ENCODE data around the gene CLEC4G.
A peak's percentile ranks its signal among the peaks of the same experiment; 100 is the strongest.
"Not testable (repeated sequence)": the region's sequence is repeated elsewhere in the genome, so short reads cannot be mapped to it uniquely, and the experiment has no call there.

CLEC4G gene, protein sequence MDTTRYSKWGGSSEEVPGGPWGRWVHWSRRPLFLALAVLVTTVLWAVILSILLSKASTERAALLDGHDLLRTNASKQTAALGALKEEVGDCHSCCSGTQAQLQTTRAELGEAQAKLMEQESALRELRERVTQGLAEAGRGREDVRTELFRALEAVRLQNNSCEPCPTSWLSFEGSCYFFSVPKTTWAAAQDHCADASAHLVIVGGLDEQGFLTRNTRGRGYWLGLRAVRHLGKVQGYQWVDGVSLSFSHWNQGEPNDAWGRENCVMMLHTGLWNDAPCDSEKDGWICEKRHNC

DNA sequence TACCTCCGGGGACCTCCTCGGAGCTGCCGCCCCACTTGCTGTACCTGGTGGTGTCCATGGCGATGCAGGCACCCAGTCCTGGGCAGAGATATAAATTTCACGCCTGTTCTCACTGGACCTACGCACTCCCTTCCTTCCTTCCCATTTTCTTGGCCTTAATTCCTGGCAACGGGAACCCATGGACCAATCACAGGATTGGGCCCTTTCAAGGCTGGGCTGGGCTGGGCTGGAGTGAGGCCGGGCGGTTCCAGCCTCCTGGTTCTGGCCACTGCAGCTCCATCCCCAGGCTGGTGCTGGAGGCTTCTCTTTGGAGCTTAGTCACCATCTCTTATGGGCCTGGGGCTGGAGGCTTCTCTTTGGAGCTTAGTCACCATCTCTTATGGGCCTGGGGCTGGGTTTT is at the start of gene CLEC4G:
Gene CLEC4G, minus strand, starts transcription at position 66 of the 400 bp plus-strand sequence. Its CDS starts 8 bp downstream, at position 58.
- DNase-seq (ENCODE audit: low read depth in 2 of 2) = no peak

DNA sequence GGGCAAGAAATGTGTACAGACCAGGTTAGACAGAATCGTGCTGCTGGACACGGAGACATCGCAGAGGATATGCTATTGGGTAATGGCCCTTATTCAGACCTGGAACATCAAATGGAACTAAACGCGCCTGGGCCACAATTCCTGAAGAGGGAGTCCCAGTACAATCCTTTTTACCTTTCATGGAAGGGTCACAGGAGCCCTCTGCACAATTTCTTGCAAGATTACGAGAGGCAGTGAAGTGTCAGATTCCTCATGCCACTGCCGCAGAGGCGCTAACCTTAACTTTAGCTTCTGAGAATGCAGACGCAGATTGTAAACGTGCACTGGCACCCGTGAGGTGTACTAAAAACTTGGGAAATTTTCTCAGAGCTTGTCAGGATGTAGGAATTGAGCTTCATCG is 49.2 kb upstream of the CLEC4G start:
- no peak for DNase-seq (ENCODE audit: low read depth in 2 of 2)

DNA sequence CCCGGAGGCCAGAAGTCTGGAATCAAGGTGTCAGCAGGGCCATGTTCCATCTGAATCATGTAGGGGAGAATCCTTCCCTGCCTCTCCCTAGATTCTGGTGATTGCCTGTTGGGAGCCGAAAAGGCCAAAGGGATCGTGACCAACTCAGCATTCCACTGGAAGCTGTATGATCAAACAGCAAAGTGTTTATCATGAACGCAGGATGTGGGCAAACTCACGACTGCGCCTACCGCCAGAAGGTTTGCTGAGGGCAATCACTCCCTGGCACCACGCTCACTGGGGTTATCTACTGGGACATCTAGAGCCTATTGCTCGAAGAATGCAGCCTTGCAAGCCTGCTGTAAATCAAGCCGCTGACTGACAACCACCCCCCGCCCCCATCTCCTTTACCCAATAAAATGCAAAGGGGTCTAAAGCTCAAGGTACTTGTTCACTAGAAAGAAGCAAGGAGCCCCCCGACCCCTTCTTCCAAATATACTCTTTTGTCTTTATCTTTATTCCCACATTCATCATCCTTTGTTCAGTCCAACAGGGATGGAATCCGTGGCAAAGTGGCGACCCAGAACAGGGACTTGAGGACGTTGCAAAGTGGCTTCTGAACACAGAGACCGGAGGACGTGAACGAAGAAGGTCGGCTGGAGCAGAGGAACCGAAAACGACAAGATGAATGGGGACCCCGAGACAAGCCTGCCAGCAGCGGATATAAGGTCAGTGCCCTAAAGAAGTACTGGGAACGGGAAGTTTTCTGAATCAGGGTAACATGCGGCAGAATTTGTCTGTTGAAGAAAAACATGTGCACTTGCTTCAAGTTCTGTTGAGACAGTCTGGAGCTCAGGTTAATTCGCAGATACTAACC is 47.9 kb upstream of the CLEC4G start:
- DNase-seq (ENCODE audit: low read depth in 2 of 2) = no peak

DNA sequence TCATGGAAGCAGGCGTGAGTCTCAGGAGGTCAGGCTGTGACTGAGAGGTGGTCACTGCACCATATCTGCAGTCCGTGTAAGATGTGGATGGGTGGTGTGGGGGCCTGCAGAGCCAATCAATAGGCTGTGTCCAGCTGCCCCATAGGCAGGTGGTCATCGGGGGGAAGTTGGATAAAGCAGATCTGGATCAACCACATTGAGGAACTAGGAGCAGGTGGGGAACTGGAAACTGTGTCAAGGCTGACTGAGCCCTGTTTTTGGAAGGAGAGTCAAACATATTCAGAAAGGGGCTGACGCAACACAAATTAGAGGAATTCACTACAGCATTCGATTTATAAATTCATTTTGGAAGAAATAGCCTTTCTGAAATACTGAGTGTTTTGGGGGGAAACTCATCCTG is 46.2 kb upstream of the CLEC4G start:
- DNase-seq (ENCODE audit: low read depth in 2 of 2) = no peak

DNA sequence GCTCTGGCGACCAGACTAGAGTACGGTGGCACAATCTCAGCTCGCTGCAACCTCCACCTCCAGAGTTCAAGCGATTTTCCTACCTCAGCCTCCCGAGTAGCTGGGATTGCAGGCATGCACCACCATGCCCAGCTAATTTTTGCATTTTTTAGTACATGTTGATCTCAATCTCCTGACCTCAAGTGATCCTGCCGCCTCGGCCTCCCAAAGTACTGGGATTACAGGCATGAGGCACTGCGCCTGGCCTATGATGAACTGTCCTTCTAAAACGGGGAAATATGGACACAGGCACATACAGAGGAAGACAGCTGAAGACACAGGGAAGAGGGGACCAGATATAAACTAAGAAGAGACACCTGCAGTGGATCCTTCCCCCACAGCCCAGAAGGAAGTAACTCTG is 43.9 kb upstream of the CLEC4G start:
- DNase-seq (ENCODE audit: low read depth in 2 of 2) = no peak

DNA sequence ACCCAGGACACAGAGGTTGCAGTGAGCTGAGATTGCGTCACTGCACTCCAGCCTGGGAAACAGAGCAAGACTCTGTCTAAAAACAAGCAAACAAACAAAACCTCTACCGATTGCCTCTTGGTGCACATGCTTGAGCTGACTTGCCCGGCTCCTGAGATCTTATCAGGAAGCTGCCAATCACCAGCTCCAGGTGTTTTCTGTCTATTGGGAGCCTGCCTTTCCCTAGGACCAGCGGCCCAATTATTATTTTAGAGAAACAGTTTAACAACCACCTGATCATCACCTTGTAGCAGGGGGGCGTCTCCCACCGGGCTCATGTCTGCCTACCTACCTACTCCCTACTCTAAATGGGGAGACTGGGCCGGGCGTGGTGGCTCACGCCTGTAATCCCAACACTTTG is 41.9 kb upstream of the CLEC4G start:
- DNase-seq (ENCODE audit: low read depth in 2 of 2) = no peak

DNA sequence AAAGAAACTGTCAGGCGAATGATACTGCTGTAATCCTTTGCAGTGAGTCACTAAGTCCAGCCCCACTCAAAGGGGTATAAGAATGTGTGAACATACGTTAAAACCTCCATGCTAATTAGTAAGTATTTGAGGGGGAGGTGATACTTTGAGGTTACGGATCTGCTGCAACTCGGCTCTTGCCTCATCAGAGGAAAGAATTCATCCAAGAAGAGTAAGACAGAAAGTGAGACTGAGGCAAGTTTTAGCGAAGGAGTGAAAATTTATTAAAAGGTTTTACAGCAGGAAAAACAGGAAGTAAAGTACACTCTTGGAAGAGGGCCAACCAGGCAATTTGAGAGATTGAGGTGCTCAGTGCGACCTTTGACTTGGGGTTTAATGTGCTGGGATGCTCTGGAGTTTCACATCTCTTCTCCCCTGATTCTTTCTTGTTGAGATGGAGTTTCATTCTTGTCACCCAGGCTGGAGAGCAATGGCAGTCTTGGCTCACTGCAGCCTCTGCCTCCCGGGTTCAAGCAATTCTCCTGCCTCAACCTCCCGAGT is 40.9 kb upstream of the CLEC4G start:
- DNase-seq (ENCODE audit: low read depth in 2 of 2) = peak; percentile 8 to 23

DNA sequence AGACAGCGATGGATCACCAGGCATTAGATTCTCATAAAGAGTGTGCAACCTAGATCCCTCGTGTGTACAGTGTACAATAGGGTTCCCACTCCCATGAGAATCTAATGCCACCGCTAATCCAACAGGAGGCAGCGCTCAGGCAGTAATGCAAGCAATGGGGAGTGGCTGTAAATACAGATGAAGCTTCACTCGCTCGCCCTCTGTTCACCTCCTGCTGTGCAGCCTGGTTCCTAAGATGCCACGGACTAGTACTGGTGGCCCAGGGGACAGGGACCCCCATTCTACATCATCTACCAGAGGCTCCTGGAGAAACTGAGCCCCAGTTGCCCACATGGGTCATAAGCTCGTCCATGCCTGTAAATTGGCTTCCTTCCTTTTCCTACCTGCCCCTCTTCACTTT is 39.2 kb upstream of the CLEC4G start:
- no peak for DNase-seq (ENCODE audit: low read depth in 2 of 2)

DNA sequence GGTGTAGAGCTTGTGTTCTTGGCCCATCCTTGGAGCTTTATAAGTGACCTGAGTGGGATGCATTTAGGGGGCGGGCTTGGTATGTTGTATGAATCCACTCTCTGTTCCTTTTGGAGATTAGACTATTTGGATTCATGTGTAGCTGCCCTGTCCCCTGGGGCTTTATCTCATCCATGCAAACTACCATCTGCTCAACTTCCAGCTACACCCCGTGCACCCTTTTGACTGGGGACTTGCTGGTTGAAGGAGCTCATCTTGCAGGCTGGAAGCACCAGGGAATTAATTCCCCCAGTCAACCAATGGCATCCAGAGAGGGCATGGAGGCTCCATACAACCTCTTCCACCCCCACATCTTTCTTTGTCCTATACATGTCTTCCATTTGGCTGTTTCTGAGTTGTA is 37.3 kb upstream of the CLEC4G start:
- no peak for DNase-seq (ENCODE audit: low read depth in 2 of 2)

DNA sequence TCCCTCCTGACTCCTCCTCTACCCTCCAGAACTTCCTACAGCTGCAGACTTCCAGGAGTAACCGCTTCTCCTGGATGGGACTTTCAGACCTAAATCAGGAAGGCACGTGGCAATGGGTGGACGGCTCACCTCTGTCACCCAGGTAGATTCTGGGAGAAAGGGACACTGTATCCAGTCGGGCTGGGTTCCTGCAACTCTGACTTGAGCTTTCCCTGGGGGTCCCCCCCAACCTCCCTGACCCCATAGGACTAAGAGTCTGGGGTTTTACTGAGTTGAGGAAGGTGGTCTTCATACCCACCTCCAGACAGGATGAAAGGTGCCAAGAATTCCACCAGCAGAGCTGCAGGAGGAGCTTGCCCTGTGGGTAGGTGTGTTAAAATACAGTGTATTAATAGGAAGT is 35.6 kb upstream of the CLEC4G start:
- DNase-seq (ENCODE audit: low read depth in 2 of 2) = no peak

DNA sequence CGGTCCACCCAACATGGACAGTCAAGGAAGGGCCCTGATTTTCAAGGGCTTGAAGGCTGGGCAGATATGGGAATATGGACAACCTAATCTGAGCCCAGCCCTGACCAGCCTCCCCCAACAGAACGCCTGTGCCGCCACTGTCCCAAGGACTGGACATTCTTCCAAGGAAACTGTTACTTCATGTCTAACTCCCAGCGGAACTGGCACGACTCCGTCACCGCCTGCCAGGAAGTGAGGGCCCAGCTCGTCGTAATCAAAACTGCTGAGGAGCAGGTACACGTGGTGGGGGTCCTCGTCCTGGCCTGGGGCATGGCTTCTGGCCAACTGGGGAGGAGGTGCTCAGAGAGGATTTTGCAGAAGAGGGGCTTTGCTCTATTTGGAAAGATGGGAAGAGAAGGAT is 34.6 kb upstream of the CLEC4G start:
- DNase-seq (ENCODE audit: low read depth in 2 of 2) = no peak

DNA sequence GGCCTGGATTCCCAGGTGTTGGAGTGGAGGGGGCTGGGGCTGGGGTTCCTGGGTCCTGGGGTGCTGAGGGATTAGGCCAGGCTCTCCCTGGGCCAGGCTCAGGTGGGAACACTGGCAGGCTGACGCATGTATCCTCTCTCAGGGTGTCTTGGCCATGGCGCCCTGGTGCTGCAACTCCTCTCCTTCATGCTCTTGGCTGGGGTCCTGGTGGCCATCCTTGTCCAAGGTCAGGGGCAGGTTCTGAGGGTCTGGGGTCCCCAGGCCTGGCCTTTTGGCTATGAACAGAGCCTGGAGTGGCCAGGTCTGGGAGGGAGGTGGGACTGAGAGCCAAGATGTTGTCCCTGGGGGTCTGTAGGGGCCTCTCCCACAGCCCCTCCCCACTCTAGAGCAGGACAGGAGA is 33.1 kb upstream of the CLEC4G start:
- not testable (repeated sequence) for DNase-seq (ENCODE audit: low read depth in 2 of 2)

DNA sequence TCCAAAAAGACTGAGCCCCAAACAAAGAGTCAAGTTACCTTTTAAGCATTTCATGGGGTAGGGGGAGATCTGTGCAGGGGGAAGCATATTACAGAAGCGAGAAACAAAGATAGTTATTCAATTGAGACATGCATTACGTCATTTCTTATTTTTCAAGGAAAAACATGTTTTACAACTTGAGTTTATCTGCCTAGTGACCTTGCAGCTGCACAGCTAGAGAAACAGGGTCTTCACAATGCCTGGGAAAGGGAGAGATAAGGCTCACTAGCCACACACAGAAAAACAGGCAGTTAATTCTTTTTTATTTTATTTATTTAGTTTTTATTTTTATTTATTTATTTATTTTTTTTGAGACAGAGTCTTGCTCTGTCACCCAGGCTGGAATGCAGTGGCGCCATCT is 32.2 kb upstream of the CLEC4G start:
- DNase-seq (ENCODE audit: low read depth in 2 of 2) = not testable (repeated sequence)

DNA sequence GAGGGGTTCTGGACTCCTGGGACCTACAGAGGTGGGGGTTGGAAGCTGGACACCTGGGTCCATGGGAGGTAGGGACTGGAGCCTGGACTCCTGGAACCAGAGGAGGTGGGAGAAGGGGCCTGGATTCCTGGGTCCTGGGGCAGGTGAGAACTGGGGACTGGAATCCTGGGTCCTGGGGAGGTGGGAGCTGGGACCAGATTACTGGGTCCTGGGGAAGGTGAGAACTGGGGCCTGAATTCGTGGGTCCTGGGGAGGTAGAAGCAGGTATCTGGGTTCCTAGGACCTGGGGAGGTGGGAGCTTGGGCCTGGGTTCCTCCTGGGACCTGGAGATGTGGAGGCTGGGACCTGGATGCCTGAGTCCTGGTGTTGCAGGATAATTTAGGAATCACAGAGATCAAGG is 31.8 kb upstream of the CLEC4G start:
- DNase-seq (ENCODE audit: low read depth in 2 of 2) = no peak

DNA sequence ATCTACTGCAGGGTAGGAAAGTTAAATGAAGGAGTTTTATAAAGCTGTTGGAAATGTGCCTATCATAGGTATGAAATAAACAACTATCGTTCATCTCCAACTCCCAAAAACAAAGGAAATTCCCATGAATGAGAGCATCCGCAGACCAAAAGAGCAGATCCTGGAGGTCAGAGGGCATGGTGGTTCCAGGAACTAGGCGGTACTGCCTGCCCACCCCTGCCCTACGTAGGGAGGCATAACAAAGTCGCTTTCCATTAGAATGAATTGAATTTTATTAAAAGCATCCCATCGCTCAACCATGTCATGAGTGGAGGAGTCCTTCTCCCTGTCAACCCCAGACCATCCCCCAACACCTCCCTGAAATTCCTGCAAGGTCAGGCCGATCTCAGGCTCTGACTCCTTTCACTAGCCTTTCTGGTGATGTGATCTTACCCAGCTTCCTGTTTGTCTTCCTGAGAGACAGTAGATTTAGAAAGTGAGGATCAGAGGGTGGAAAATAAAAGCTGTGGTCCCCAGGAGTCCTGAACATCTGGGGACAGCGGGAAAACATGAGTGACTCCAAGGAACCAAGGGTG is 30.9 kb upstream of the CLEC4G start, which contains the start of gene CLEC4M:
Gene CLEC4M, plus strand, starts transcription at position 525 of the 575 bp plus-strand sequence. Its CDS starts 24 bp downstream, at position 549.
- DNase-seq (ENCODE audit: low read depth in 2 of 2) = no peak

DNA sequence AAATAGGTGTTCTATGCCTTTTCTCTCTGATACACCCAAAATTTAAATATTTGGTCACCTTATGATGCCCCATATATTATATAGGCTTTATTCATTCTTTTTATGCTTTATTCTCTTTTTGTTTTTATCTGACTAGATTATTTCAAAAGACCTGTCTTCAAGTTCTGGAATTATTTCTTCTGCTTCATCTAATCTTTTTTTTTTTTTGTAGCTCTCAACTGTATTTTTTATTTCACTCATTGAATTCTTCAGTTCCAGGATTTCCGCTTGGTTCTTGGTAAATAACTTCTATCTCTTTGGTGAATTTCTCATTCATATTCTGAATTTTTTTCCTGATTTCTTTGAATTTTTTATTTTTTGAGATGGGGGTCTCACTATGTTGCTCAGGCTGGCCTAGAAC is 27.2 kb upstream of the CLEC4G start:
- no peak for DNase-seq (ENCODE audit: low read depth in 2 of 2)

DNA sequence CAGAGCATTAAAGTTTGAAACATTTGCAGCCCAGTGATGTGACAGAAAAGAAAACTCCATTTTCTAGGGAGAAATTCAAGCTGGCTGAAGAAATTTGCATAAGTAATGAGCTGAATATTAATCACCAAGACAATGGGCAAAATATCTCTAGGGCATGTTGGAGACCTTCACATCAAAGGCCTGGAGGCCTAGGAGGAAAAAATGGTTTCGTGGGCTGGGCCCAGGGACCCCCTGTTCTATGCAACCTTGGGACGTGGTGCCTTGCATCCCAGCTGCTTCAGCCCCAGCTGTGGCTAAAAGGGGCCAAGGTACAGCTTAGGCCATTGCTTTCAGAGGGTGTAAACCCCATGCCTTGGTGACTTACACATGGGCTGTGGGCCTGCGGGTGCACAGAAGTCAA is 25.4 kb upstream of the CLEC4G start:
- no peak for DNase-seq (ENCODE audit: low read depth in 2 of 2)

DNA sequence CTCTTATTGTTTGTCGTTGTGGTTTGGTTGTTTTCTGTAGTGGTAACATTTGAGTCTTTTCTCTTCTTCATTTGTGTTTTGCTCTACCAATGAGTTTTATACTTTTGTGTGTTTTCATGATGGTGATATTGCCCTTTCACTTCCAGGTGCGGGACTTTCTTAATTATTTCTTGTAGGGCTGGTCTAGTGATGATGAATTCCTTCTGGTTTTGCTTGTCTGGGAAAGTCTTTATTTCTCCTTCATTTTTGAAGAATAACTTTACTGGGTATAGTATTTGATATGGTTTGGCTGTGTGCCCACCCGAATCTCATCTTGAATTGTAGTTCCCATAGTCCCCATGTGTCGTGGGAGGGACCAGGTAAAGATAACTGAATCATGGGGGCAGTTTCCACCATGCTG is 24.3 kb upstream of the CLEC4G start:
- DNase-seq (ENCODE audit: low read depth in 2 of 2) = no peak

DNA sequence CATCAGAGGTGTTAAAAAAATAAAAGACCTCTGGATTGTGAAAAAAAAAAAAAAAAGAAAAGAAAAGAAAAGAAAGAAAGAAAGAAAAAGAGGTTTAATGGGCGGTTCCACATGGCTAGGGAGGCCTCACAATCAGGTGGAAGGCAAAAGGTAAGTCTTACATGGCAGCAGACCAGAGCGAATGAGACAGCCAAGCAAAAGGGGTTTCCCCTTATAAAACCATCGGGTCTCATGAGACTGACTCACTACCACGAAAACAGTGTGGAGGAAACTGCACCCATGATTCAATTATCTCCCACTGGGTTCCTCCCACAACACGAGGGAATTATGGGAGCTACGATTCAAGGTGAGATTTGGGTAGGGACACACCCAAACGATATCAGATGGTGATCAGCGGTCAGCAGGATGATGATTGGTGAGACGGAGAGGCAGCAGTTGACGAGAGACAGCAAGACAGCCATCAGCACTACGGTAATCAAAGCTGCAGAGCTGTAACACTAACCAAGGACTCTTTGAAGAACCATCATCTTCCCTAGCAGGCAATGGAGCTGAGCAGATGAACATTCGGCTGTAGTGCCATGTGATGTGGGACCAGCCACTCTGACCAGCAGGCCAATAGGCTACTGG is 19.4 kb upstream of the CLEC4G start:
- DNase-seq (ENCODE audit: low read depth in 2 of 2) = peak; percentile 30 to 32

DNA sequence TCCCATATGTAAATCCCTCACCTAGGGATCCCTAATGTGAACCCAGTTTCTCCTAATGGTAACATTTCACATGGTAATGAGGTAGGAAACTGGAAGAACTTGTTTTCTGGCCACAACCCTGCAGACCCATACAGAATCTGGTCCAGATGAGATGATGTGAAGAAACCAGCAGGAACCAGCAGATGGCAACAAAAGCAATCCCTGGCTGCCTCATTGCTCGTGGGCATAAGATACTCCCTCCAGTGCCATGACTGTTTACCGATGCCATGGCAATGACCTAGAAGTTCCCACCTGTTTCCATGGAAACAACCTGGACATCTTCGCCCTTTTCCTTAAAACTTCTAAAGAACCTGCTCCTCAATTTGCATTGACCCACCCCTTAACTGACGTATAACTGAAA is 16.8 kb upstream of the CLEC4G start:
- DNase-seq (ENCODE audit: low read depth in 2 of 2) = no peak

DNA sequence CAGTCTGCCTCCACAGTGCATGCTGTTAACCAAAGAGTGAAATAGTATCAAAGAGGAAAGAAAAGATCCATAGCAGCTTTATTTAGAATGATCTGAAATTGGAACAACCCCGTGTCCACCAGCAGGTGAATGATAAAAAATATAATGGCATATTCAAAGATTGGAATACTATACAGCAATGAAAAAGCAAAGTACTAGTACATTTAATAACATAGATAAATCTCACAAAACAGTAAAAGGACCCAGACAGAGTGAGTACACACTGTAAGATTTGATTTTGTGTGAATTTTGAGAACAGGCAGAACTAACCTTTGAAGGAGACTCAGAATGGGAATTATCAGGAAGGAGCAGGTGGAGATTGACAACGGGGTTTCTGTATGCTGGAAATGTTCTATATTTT is 16.3 kb upstream of the CLEC4G start:
- no peak for DNase-seq (ENCODE audit: low read depth in 2 of 2)
